NAMALWA (cell line): Measurements from ENCODE around the gene ST6GALNAC3.

Experiments used
- DNase-seq: peaks from one replicate; pipeline ENCODE4 v3.0.0-alpha.2; 2015; ENCODE audit warnings: low spot score

The ST6GALNAC3 gene

DNA sequence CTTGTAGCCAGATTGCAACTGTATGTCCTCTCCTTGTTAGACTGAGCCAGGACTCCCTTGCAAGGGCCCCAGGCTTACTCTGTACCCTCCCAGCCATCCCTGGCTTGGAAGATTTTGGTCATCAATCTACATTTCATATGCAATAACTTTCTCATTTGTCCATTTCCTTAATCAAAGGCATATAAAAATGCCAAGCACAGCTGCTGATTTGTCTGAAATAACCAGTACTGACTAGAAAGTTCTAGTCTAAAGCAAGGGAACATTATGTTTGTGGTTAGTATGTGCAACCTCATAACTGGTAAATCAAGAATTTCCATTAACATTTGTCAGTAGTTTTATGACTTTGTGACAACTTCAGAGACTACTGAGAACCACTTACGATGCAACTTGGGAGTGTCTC, 370.2 kb downstream of the ST6GALNAC3 start:
- no peak for DNase-seq

DNA sequence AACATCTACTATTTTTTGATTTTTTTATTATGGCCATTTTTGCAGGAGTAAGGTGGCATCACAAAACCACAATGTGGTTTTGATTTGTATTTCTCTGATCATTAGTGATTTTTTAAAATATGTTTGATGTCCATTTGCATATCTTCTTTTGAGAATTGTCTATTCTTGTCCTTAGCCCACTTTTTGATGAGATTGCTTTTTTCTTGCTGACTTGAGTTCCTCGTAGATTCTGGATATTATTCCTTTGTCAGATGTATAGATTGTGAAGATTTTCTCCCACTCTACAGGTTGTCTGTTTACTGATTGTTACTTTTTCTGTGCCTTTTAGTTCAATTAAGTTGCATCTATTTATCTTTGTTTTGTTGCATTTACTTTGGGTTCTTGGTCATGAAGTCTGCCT, 375.7 kb downstream of the ST6GALNAC3 start:
- DNase-seq = no peak

GRCh38 chr1:76463278-76463677, 388.7 kb downstream of the ST6GALNAC3 start:
- DNase-seq = no peak

GRCh38 chr1:76463849-76464248, 389.3 kb downstream of the ST6GALNAC3 start:
- DNase-seq = no peak

DNA sequence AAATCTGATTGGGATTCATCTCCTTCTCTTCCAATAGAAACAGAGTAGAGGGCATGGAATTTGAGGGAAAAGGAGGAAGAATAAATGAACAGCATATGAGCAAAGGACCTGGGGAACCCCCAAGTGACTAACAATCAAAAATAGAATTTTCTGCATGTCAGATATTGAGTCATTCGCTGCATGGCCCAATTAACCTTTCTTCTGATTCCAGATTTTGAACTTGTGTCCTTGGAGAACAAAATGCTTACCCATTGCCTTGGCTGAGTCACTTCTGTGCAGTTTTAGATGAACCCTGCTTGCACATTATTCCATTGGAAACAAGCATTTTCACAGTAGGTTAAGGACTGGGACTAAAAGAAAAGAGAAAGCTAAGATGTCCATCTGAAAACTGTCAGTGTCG, 390.5 kb downstream of the ST6GALNAC3 start:
- no peak for DNase-seq

DNA sequence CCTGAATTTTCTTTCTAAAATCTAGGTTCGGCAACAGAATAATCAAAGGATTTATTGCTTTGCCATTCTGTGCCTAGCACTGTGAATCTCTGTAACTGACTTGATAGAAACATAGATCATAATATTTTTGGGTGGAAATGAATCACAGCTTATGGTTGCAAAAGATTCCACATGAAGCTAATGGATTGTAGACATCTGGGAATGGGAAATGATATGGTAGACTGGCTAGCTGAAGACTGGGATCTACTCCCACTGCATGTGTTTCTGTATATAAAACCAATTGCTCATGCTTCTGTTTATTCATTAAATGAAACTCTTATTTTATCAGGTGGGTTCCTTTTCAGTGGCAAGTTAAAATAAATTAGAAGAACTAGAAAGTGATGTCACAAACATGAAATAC, 395.6 kb downstream of the ST6GALNAC3 start:
- no peak for DNase-seq

GRCh38 chr1:76471536-76471935, 397.0 kb downstream of the ST6GALNAC3 start:
- no peak for DNase-seq

DNA sequence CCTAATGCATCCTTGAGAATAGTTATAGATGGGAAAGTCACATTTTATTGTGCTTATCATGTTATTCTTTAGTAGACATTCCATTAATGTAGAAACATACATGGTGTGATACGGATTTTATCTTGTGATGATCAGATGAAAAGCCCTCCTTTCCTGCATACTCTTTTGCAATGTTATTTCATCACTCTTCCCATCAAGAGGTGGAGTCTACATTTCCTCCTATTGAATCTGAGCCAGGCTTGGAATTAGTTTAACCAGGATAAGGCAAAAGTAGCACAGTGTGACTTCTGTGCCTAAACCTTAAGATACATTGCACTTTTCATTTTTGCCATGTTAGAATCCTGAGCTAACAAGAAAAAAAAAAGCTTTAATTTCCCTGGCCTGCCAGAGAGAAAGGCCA, 399.0 kb downstream of the ST6GALNAC3 start:
- DNase-seq = no peak

GRCh38 chr1:76474922-76475321, 400.4 kb downstream of the ST6GALNAC3 start:
- no peak for DNase-seq

- no peak for DNase-seq
Observed at GRCh38 chr1:76477156-76477555, 402.6 kb downstream of the ST6GALNAC3 start.

DNA sequence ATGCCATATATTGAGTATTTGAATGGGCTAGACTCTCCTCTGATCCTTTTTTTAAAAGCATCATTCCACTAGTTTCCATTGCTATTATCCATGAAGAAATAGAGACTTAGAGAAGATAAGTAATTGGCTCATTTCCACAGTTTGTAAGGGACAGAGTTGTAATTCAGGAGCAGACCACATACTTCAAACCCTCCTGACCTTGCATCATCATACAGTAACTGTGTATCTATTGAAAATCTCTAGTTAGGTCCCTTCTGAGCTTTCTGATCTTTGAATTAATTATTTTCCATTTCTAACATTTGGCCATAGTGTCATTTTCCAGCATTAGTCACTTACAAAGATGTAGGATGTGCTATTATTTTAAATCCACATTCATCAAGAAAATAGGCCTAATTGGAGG, 406.3 kb downstream of the ST6GALNAC3 start:
- DNase-seq = no peak

GRCh38 chr1:76481672-76482071, 407.1 kb downstream of the ST6GALNAC3 start:
- DNase-seq = no peak

DNA sequence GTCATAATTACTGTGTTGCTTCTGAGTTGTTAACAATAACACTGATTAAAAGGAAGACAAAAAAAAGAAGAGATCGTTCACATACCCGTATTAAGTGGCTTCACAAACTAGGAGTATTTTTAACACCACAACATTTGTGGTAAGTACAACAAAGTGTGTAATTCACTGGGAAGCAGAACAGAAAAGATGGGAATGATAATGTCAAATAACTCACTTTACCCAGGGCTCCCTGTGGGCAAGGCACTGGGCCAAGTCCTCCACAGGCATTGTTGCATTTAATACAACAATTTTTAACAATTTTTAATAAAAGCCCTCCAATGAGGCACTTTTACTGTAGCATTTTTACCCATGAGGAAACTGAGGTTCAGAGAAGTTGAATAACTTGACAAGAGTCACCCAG, 407.7 kb downstream of the ST6GALNAC3 start:
- no peak for DNase-seq

- DNase-seq = no peak
Observed at GRCh38 chr1:76491737-76492136, 417.2 kb downstream of the ST6GALNAC3 start.

DNA sequence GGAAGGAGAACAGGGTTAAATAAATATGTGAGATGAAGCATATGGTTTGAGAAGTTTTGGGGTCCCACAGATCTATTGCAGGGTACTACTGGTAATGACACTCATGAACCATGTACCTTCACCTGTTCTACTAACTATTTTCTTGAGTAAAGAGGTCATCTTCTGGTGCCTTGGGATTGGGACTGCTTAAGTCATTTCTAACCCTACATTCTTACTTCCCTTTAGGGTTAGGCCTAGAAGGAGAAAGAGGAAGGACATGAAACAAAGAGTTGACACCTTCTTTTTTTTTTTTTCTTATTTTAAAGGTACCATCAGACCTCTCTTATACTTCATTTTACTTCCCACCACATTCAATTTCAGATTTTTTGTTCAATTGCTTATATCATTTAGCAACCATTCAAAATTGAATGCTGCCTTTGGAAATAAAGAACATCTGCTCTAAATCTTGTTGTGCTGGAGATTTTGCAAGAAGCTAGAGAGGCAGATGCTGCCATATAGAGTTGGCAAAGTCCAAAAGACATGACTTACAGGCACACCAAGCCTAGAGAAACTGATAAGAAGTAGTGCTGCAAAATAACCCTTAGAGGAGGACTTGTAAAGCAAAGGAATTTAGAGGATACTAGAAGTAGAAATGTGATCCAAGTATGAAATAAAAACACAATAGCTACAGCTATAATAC, 418.3 kb downstream of the ST6GALNAC3 start:
- no peak for DNase-seq

DNA sequence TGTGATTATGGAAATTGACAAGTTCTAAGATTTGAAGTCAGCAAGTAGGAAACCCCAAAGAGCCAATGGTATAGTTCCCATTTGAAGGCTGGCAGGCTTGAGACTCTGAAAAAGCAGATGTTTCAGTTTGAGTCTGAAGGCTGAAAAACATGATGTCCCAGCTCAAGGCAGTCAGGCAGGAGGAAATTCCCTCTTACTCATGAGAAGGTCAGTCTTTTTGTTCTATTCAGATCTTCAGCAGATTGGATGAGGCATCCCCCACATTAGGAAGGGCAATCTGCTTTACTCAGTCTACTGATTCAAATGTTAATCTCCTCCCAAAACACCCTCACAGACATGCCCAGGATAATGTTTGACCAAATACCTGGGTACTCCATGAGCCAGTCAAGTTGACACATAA, 420.3 kb downstream of the ST6GALNAC3 start:
- no peak for DNase-seq

DNA sequence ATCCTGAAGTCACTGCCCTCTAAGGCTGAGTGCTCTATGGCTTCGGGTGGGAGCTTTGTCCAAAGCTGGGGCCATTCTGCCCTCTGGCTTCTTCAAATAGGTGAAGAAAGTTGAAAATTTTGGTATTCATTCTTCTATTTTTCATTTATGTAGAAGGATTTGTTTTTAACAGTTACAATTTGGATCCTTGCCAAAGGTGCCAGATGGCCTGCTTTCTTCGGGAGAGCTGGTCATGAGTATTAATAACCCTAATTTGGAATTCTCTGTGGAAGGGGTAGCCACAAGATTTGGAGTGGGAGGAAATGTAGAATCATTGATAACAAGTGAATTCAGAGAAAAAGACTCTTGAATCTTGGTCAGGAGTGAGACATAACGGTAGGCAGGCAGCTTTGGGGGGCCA, 422.3 kb downstream of the ST6GALNAC3 start:
- no peak for DNase-seq

DNA sequence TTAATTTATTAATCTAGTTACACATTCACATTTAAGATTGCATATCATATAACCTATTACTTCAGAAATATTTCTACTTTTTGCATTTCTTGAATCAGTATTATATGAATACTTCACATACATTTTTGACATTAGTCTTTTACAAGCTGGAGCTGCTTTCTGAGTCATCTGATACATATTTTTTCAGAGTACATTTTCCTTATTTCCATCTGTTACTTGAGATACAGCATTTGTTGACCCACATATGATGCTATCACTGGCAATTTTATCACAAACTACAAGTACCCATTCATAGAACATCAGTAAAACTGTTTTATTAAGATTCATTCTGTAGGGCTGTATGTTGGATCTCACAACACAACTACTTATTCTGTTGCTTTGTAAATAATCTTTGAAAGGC, 425.6 kb downstream of the ST6GALNAC3 start:
- DNase-seq = no peak

DNA sequence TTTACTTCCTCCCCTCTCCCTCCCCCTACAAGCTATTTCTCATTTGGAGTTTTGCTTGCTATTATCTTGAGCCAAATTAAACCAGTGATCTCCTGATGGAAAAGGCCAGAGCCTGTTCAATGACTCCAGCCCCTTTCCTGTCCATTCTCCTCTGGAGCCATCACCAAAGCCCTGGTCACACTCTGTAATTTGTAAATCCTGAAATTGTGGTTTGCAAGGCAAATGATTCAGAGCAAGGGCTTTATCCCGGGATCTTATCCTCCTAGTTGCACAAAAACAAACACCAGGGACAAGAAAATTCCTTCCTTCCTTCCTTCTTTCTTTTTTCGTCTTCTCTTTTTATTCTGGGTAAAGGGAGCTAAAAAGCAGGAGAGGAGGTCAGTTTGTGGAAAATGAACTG, 426.6 kb downstream of the ST6GALNAC3 start:
- DNase-seq = no peak

GRCh38 chr1:76501586-76502219, 427.2 kb downstream of the ST6GALNAC3 start:
- DNase-seq = no peak

GRCh38 chr1:76503100-76503499, 428.6 kb downstream of the ST6GALNAC3 start:
- DNase-seq = no peak

DNA sequence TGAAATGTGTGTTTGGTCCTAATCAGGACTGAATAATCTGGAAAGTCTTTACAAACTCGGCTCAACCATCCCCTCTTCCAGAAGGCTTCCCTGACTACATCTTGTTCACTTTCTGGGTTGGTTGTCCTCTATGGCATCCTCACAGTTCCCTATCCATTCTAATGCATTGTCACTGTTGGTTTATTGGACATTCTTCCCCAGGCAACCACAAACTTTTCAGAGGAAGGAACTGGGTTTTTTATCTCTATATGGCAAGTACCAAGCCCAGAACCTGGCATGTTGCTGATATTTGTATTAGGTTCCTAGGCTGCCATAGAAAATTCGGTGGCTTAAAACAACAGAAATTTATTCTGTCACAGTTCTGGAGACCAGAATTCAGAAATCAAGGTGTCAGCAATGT, 429.2 kb downstream of the ST6GALNAC3 start:
- DNase-seq = no peak

DNA sequence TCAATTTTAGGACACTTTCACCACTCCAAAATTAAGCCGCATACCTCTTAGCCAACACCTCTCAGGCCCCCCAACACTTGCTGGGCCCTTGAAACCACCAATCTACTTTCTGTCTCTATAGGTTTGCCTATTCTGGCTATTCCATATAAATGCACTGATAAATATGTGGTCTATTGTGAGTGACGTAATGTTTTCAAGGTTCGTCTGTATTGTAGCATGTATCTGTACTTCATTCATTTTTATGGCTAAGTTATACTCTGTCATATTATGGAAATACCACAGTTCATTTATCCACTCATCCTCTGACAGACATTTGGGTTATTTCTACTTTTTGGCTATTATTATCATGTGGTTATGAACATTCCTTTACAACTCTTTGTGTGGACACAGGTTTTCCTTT, 432.8 kb downstream of the ST6GALNAC3 start:
- no peak for DNase-seq

GRCh38 chr1:76508871-76509270, 434.3 kb downstream of the ST6GALNAC3 start:
- no peak for DNase-seq
